Activated CD8-positive, alpha-beta memory T cell treated with anti-CD3 and anti-CD28 coated beads, Interleukin-2, amount 50 U/mL, for 24 hours (primary cell): Measurements from ENCODE around the gene SIKE1.
"Not testable (repeated sequence)": the region's sequence is repeated elsewhere in the genome, so short reads cannot be mapped to it uniquely, and the experiment has no call there.

Source experiments
- DNase-seq: peaks from one replicate; pipeline ENCODE4 v3.0.0-alpha.2; 2020; ENCODE audit errors: extremely low read depth

SIKE1 gene

GRCh38 chr1:114755006-114755931, 25.2 kb downstream of the SIKE1 start:
- DNase-seq: no peak

GRCh38 chr1:114753702-114754101, 26.8 kb downstream of the SIKE1 start:
- DNase-seq: not testable (repeated sequence)

- DNase-seq: no peak
These were observed 27.3 kb downstream of the SIKE1 start for GRCh38 chr1:114753143-114753542.

GRCh38 chr1:114750780-114751179, 29.7 kb downstream of the SIKE1 start:
- DNase-seq: no peak

GRCh38 chr1:114749835-114750234, 30.6 kb downstream of the SIKE1 start:
- DNase-seq: no peak

- no peak for DNase-seq
These were observed 33.9 kb downstream of the SIKE1 start for GRCh38 chr1:114746450-114747121.

- no peak for DNase-seq
These were observed 35.2 kb downstream of the SIKE1 start for GRCh38 chr1:114745291-114745690.

GRCh38 chr1:114741963-114742746, 38.3 kb downstream of the SIKE1 start:
- no peak for DNase-seq

- no peak for DNase-seq
These were observed 40.2 kb downstream of the SIKE1 start for GRCh38 chr1:114740331-114740730.

GRCh38 chr1:114737314-114737849, 43.1 kb downstream of the SIKE1 start:
- DNase-seq: no peak

GRCh38 chr1:114735479-114735878, 45.0 kb downstream of the SIKE1 start:
- DNase-seq: no peak

- DNase-seq: no peak
These were observed 50.7 kb downstream of the SIKE1 start for GRCh38 chr1:114729782-114730181.

GRCh38 chr1:114728553-114728952, 51.9 kb downstream of the SIKE1 start:
- no peak for DNase-seq

GRCh38 chr1:114725230-114725629, 55.3 kb downstream of the SIKE1 start:
- DNase-seq: no peak

GRCh38 chr1:114723915-114724314, 56.6 kb downstream of the SIKE1 start:
- no peak for DNase-seq

GRCh38 chr1:114723457-114723856, 57.0 kb downstream of the SIKE1 start:
- no peak for DNase-seq

- DNase-seq: no peak
These were observed 60.0 kb downstream of the SIKE1 start for GRCh38 chr1:114720492-114720891.
